ENCODE results near the gene SCMH1. TPM values are rescaled to one million over a fixed set of nuclear protein-coding genes. Genes with fewer than 3 reads are reported as not detected.
"Not testable (repeated sequence)": the region's sequence is repeated elsewhere in the genome, so short reads cannot be mapped to it uniquely, and the experiment has no call there.

SCMH1 gene
- total RNA-seq, 1 experiment from 2014 or later = 55.9 TPM

DNA sequence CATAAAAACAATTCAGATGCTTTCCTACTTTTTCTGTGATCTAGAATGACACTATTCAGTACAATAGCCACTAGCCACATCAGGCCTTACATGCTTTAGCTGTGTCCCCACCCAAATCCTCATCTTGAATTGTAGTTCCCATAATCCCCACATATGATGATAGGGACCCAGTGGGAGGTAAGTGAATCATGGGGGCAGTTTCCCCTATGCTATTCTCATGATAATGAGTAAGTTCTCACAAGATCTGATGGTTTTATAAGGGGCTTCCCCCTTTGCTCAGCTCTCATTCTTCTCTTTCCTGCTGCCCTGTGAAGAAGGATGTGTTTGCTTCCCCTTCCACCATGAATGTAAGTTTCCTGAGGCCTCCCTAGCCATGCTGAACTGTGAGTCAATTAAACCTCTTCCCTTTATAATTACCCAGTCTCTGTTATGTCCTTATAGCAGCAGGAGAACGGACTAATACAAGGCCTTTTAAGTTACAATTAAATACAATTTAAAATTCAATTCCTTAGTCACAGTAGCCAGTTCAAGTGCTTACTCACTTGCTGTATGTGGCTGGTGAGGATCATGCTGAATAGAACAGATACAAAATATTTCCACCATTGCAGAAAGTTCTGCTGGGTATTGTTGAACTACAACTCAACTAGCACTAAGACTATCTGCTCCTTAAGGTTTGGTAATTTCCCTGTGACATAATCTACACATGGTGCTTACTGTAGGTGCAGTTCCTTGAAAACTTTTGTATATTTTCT is 106.7 kb downstream of the SCMH1 start:
- DNase-seq (ENCODE audit: unreplicated experiment) = no peak
- no peak overlapping the region for H3K27ac Mint-ChIP-seq (ENCODE audit: low read depth, unreplicated experiment)
- no TSS peak for BruUV-seq (replicated peaks)
- no peak overlapping the region for H3K4me3 Mint-ChIP-seq (ENCODE audit: unreplicated experiment)
- H3K4me1 Mint-ChIP-seq (ENCODE audit: insufficient read depth, unreplicated experiment) = no peaks in the 10 kb centered on the region
- intact Hi-C loops (cut with micrococcal nuclease) = loop anchor here (2.0 kb wide), 1 partner anchor 25 kb away; no protein-coding TSS in a partner anchor
- ChIA-PET POLR2A (no interaction called here), CTCF (no interaction called here)
- peaks cover 49% of the 10 kb centered on the region for H3K36me3 Mint-ChIP-seq (ENCODE audit: insufficient read depth, unreplicated experiment)
- H3K27me3 Mint-ChIP-seq (ENCODE audit: insufficient read depth, unreplicated experiment) = no peaks in the 10 kb centered on the region
- H3K9me3 Mint-ChIP-seq (ENCODE audit: unreplicated experiment) = peaks cover 14% of the 10 kb centered on the region
- TF ChIP-seq, protein P1, sequence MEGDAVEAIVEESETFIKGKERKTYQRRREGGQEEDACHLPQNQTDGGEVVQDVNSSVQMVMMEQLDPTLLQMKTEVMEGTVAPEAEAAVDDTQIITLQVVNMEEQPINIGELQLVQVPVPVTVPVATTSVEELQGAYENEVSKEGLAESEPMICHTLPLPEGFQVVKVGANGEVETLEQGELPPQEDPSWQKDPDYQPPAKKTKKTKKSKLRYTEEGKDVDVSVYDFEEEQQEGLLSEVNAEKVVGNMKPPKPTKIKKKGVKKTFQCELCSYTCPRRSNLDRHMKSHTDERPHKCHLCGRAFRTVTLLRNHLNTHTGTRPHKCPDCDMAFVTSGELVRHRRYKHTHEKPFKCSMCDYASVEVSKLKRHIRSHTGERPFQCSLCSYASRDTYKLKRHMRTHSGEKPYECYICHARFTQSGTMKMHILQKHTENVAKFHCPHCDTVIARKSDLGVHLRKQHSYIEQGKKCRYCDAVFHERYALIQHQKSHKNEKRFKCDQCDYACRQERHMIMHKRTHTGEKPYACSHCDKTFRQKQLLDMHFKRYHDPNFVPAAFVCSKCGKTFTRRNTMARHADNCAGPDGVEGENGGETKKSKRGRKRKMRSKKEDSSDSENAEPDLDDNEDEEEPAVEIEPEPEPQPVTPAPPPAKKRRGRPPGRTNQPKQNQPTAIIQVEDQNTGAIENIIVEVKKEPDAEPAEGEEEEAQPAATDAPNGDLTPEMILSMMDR (IDR thresholded peaks at IDR 0.05; ENCODE audit: unreplicated experiment) = no peak

GRCh38 chr1:41134325-41134724 is 107.8 kb downstream of the SCMH1 start:
- H3K4me3 Mint-ChIP-seq (ENCODE audit: unreplicated experiment); BruUV-seq (replicated peaks); H3K4me1 Mint-ChIP-seq (ENCODE audit: insufficient read depth, unreplicated experiment); CTCF ChIA-PET; DNase-seq (ENCODE audit: unreplicated experiment); H3K27ac Mint-ChIP-seq (ENCODE audit: low read depth, unreplicated experiment); H3K27me3 Mint-ChIP-seq (ENCODE audit: insufficient read depth, unreplicated experiment): not testable (repeated sequence)
- H3K36me3 Mint-ChIP-seq (ENCODE audit: insufficient read depth, unreplicated experiment) = peaks cover 38% of the 10 kb centered on the region
- intact Hi-C loops (cut with micrococcal nuclease) = loop anchor here (2.0 kb wide), 1 partner anchor 24 kb away; no protein-coding TSS in a partner anchor
- H3K9me3 Mint-ChIP-seq (ENCODE audit: unreplicated experiment) = peaks cover 13% of the 10 kb centered on the region
- POLR2A ChIA-PET = interaction anchor here (0.6 kb wide), 1 partner anchor 652 kb away, joined by 3 read pairs; no protein-coding TSS in a partner anchor

- no TSS peak for BruUV-seq (replicated peaks)
- peak; percentile 76 for DNase-seq (ENCODE audit: unreplicated experiment)
- intact Hi-C loops (cut with micrococcal nuclease) = loop anchor here (2.0 to 5.0 kb wide), 3 partner anchors 76 to 118 kb away; partner anchors contain the start of gene SLFNL1
- TF ChIP-seq, protein P1 (IDR thresholded peaks at IDR 0.05; ENCODE audit: unreplicated experiment) = peak; percentile 42
- ChIA-PET CTCF (interaction anchor here (0.6 to 2.1 kb wide), 36 partner anchors 8 to 953 kb away, joined by 3 to 14 read pairs (median 4); partner anchors contain the start of gene SLFNL1), POLR2A (interaction anchor here (0.7 to 2.4 kb wide), 8 partner anchors 11 to 1047 kb away, joined by 3 to 23 read pairs (median 8); no protein-coding TSS in a partner anchor)
- Mint-ChIP-seq H3K4me1 (ENCODE audit: insufficient read depth, unreplicated experiment) (peaks cover 15% of the 10 kb centered on the region), H3K27me3 (ENCODE audit: insufficient read depth, unreplicated experiment) (no peaks in the 10 kb centered on the region), H3K27ac (ENCODE audit: low read depth, unreplicated experiment) (peak overlapping the region; percentile 61), H3K36me3 (ENCODE audit: insufficient read depth, unreplicated experiment) (peaks cover 20% of the 10 kb centered on the region), H3K9me3 (ENCODE audit: unreplicated experiment) (no peaks in the 10 kb centered on the region), H3K4me3 (ENCODE audit: unreplicated experiment) (no peak overlapping the region)
These were observed 119.1 kb downstream of the SCMH1 start for GRCh38 chr1:41122851-41123518.

DNA sequence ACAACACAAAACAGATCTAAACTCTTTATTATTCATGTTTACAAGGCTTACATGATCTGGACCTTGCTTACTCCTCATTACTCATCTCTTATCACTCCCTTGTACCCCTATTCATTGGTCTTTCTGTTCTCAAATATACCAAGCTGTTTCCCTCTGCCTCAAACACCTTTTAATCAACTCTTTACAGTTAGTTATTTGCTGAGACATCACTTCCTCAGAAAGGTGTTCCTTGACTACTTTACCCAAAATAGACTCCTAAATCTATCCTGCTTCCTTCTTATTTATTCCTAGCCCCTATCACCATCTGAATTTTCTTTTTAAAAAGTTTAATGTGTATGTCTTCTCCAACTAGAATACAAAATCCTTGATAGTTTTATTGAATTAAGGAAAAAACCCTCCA is 120.0 kb downstream of the SCMH1 start:
- peaks cover 15% of the 10 kb centered on the region for H3K4me1 Mint-ChIP-seq (ENCODE audit: insufficient read depth, unreplicated experiment)
- peaks cover 20% of the 10 kb centered on the region for H3K36me3 Mint-ChIP-seq (ENCODE audit: insufficient read depth, unreplicated experiment)
- no peaks in the 10 kb centered on the region for H3K27me3 Mint-ChIP-seq (ENCODE audit: insufficient read depth, unreplicated experiment)
- H3K27ac Mint-ChIP-seq (ENCODE audit: low read depth, unreplicated experiment) = peak overlapping the region; percentile 6
- intact Hi-C loops (cut with micrococcal nuclease) = loop anchor here (2.0 to 5.0 kb wide), 3 partner anchors 75 to 119 kb away; partner anchors contain the start of gene SLFNL1
- ChIA-PET CTCF (interaction anchor here (1.0 to 2.1 kb wide), 6 partner anchors 10 to 127 kb away, joined by 3 to 14 read pairs (median 6); partner anchors contain the start of gene SLFNL1), POLR2A (interaction anchor here (0.7 to 2.4 kb wide), 5 partner anchors 10 to 119 kb away, joined by 5 to 23 read pairs (median 9); no protein-coding TSS in a partner anchor)
- H3K9me3 Mint-ChIP-seq (ENCODE audit: unreplicated experiment) = no peaks in the 10 kb centered on the region
- DNase-seq (ENCODE audit: unreplicated experiment) = no peak
- BruUV-seq (replicated peaks) = no TSS peak
- no peak overlapping the region for H3K4me3 Mint-ChIP-seq (ENCODE audit: unreplicated experiment)
- TF ChIP-seq, protein P1 (IDR thresholded peaks at IDR 0.05; ENCODE audit: unreplicated experiment) = no peak
